Retinal pigment epithelial cell (primary cell): ENCODE data around the gene OR4D2.

Experiments used
- DNase-seq: peaks from one replicate; pipeline ENCODE4 v3.0.0-alpha.2; 2010; ENCODE audit warnings: low read depth
- H3K4me3 ChIP-seq: 2 replicates; pipeline ENCODE4 v1.5.1; 2011; ENCODE audit warnings: mild to moderate bottlenecking, low read length, control low read depth, moderate library complexity
- CTCF ChIP-seq: conservative IDR thresholded peaks from 2 replicates; pipeline ENCODE4 v1.5.1; 2011; ENCODE audit warnings: low read depth, low read length, control low read depth, inconsistent platforms

OR4D2 gene

GRCh38 chr17:58219789-58220183 is 53.0 kb downstream of the OR4D2 start:
- TF ChIP-seq CTCF = no peak
- no peak overlapping the region for H3K4me3 ChIP-seq
- DNase-seq = no peak
